OCI-LY1 (cell line): ENCODE data around the gene ZFYVE1.

Experiments used
- H2AFZ ChIP-seq: fragments of 200-600 bp; sonication (generic), shearing (Covaris generic); 2 replicates; pipeline ENCODE4 v1.6.0; 2014; ENCODE audit warnings: antibody characterized with exemption, mild to moderate bottlenecking, low read length
- H3F3A ChIP-seq: fragments of 200-600 bp; sonication (generic), shearing (Covaris generic); 2 replicates; pipeline ENCODE4 v1.6.0; 2014; ENCODE audit warnings: mild to moderate bottlenecking, antibody characterized with exemption, low read length, moderate library complexity; ENCODE audit not compliant: insufficient read depth
- H3K27ac ChIP-seq: fragments of 200-600 bp; sonication (generic); 2 replicates; pipeline ENCODE4 v1.5.1; 2014; ENCODE audit warnings: low read length, mixed run types, mild to moderate bottlenecking, low read depth; ENCODE audit not compliant: poor library complexity, severe bottlenecking
- H3K27me3 ChIP-seq: fragments of 200-600 bp; sonication (generic); 2 replicates; pipeline ENCODE4 v1.6.0; 2014; ENCODE audit warnings: antibody characterized with exemption, mild to moderate bottlenecking, low read length, moderate library complexity; ENCODE audit not compliant: insufficient read depth
- H3K36me3 ChIP-seq: fragments of 200-600 bp; sonication (generic); 2 replicates; pipeline ENCODE4 v1.6.1; 2014; ENCODE audit warnings: mild to moderate bottlenecking, antibody characterized with exemption, low read length, moderate library complexity, mixed read lengths; ENCODE audit not compliant: insufficient read depth
- H3K4me1 ChIP-seq: fragments of 200-600 bp; sonication (generic); 2 replicates; pipeline ENCODE4 v1.5.1; 2014; ENCODE audit warnings: mild to moderate bottlenecking, low read length, moderate library complexity; ENCODE audit not compliant: insufficient read depth, severe bottlenecking
- H3K4me2 ChIP-seq: fragments of 200-600 bp; sonication (generic), shearing (Covaris generic); 2 replicates; pipeline ENCODE4 v1.6.1; 2014; ENCODE audit warnings: low read length
- H3K4me3 ChIP-seq: fragments of 200-600 bp; sonication (generic); 2 replicates; pipeline ENCODE4 v1.5.1; 2014; ENCODE audit warnings: low read length, low read depth, mild to moderate bottlenecking, mixed read lengths; ENCODE audit not compliant: poor library complexity, severe bottlenecking
- H3K79me2 ChIP-seq: fragments of 200-600 bp; shearing (Covaris generic); 2 replicates; pipeline ENCODE4 v1.6.1; 2016; ENCODE audit warnings: mixed run types, low read length, mixed read lengths; ENCODE audit not compliant: insufficient read depth
- H3K9ac ChIP-seq: fragments of 200-600 bp; sonication (generic), shearing (Covaris generic); 2 replicates; pipeline ENCODE4 v1.6.1; 2014; ENCODE audit warnings: mild to moderate bottlenecking, low read length, mixed read lengths
- H3K9me2 ChIP-seq: fragments of 200-600 bp; sonication (generic), shearing (Covaris generic); 2 replicates; pipeline ENCODE4 v1.6.1; 2014; ENCODE audit warnings: low read depth, mild to moderate bottlenecking, low read length, mixed read lengths
- H3K9me3 ChIP-seq: fragments of 200-600 bp; shearing (Covaris generic); 2 replicates; pipeline ENCODE4 v1.6.1; 2014; ENCODE audit warnings: low read length, mixed read lengths
- H4K20me1 ChIP-seq: fragments of 200-600 bp; sonication (generic), shearing (Covaris generic); 2 replicates; pipeline ENCODE4 v1.6.0; 2016; ENCODE audit warnings: mild to moderate bottlenecking, low read length; ENCODE audit not compliant: insufficient read depth
- CTCF ChIP-seq: fragments of 200-600 bp; sonication (generic), shearing (Covaris generic); IDR thresholded peaks from 2 replicates; pipeline ENCODE4 v1.5.1; 2017; ENCODE audit warnings: mild to moderate bottlenecking, antibody characterized with exemption, low read length, moderate library complexity, mixed read lengths
- EZH2 ChIP-seq: fragments of 200-600 bp; sonication (generic), shearing (Covaris generic); IDR thresholded peaks from 2 replicates; pipeline ENCODE4 v1.8.0; 2017; ENCODE audit warnings: borderline replicate concordance, mixed run types, mild to moderate bottlenecking, antibody characterized with exemption, low read length, moderate library complexity, mixed read lengths

The ZFYVE1 gene

DNA sequence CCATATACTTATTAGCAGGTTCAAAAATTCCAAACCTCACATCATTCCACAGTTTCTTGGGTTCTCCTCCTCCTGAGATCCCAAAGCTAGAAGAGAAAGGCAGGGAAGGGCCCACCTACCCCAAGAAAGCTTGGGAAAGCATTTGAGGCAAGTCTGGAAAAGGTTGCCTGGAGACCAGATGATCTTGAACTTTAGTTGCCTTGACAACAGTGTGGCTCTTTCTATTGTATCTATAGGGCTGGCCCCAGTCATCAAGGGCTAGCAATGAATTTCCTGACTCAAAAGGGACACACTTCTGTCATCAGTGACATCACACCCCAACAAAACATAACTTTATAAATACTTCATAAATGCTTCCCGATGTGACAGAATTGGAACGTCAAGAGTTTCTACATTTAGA lies 40.0 kb downstream of the ZFYVE1 start:
- Histone ChIP-seq H4K20me1 (no peaks in the 10 kb centered on the region), H3K9me3 (no peaks in the 10 kb centered on the region), H3K27me3 (no peaks in the 10 kb centered on the region), H3K9ac (no peak overlapping the region), H3K4me3 (no peak overlapping the region), H3K4me2 (no peak overlapping the region), H3K27ac (no peak overlapping the region), H3K36me3 (peaks cover 30% of the 10 kb centered on the region), H3K4me1 (no peaks in the 10 kb centered on the region), H3F3A (no peaks in the 10 kb centered on the region), H3K79me2 (no peaks in the 10 kb centered on the region), H2AFZ (no peak overlapping the region), H3K9me2 (no peaks in the 10 kb centered on the region)
- TF ChIP-seq CTCF (no peak), EZH2 (no peak)

DNA sequence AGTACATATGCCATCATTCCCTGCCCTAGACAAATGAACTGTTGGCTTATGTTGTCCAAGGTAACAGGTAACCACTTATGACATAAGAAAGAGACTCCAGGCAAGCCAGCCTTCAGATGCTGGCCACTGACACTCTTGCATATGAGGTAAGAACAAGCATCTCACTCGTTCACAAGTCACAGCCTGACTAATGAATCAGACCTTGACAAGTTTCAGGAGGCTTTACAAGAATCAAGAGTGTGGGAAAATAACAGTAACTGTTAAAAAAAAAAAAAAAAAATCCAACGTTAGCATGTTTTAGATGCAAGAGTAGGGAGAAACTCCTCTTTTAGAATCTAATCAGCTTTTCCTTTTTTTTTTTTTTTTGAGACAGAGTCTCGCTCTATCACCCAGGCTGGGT lies 40.7 kb downstream of the ZFYVE1 start:
- Histone ChIP-seq H3K27ac (no peak overlapping the region), H3K4me2 (no peak overlapping the region), H4K20me1 (no peaks in the 10 kb centered on the region), H3K9me2 (no peaks in the 10 kb centered on the region), H3K9me3 (no peaks in the 10 kb centered on the region), H3K4me3 (no peak overlapping the region), H3K4me1 (no peaks in the 10 kb centered on the region), H3F3A (no peaks in the 10 kb centered on the region), H3K9ac (no peak overlapping the region), H3K79me2 (no peaks in the 10 kb centered on the region), H2AFZ (no peak overlapping the region), H3K27me3 (no peaks in the 10 kb centered on the region), H3K36me3 (peaks cover 27% of the 10 kb centered on the region)
- TF ChIP-seq EZH2 (no peak), CTCF (no peak)

- TF ChIP-seq EZH2 = no peak
- TF ChIP-seq CTCF = no peak
- H3K4me1 ChIP-seq = no peaks in the 10 kb centered on the region
- no peak overlapping the region for H3K27ac ChIP-seq
- no peak overlapping the region for H3K4me2 ChIP-seq
- H3K4me3 ChIP-seq = no peak overlapping the region
- no peaks in the 10 kb centered on the region for H4K20me1 ChIP-seq
- no peaks in the 10 kb centered on the region for H3K9me3 ChIP-seq
- no peaks in the 10 kb centered on the region for H3K9me2 ChIP-seq
- H3K27me3 ChIP-seq = no peaks in the 10 kb centered on the region
- no peaks in the 10 kb centered on the region for H3K79me2 ChIP-seq
- no peak overlapping the region for H3K9ac ChIP-seq
- peaks cover 31% of the 10 kb centered on the region for H3K36me3 ChIP-seq
- no peak overlapping the region for H2AFZ ChIP-seq
- H3F3A ChIP-seq = no peaks in the 10 kb centered on the region
These were observed 44.7 kb downstream of the ZFYVE1 start for GRCh38 chr14:72982146-72982708.
